Left ventricle myocardium inferior (tissue), 1 donor: ENCODE data around the gene TRUB2. TPM values are rescaled to one million over a fixed set of nuclear protein-coding genes. Genes with fewer than 3 reads are reported as not detected.

Source experiments
- DNase-seq: peaks from one replicate; pipeline ENCODE4 v3.0.0-alpha.2; 2020
- H3K27ac ChIP-seq: fragments of 200-600 bp; replicated peaks from 2 replicates; pipeline ENCODE4 v1.8.0; 2021
- H3K27me3 ChIP-seq: fragments of 200-600 bp; 2 replicates; pipeline ENCODE4 v1.8.0; 2021; ENCODE audit warnings: low read depth
- H3K36me3 ChIP-seq: fragments of 200-600 bp; 2 replicates; pipeline ENCODE4 v1.8.0; 2021
- H3K4me1 ChIP-seq: fragments of 200-600 bp; 2 replicates; pipeline ENCODE4 v1.8.0; 2021
- H3K4me3 ChIP-seq: fragments of 200-600 bp; 2 replicates; pipeline ENCODE4 v1.8.0; 2021; ENCODE audit warnings: mild to moderate bottlenecking, moderate library complexity
- H3K9me3 ChIP-seq: fragments of 200-600 bp; replicated peaks from 2 replicates; pipeline ENCODE4 v1.8.0; 2021
- CTCF ChIP-seq: fragments of 200-600 bp; IDR thresholded peaks from 2 replicates; pipeline ENCODE4 v1.8.0; 2021; ENCODE audit warnings: antibody characterized with exemption, mild to moderate bottlenecking, borderline replicate concordance
- intact Hi-C: fragments of 100-400 bp; cut with micrococcal nuclease; formaldehyde crosslinking; loops from one replicate; pipeline ENCODE4 v1.11.0; 2022
- total RNA-seq: library from RNA; stranded (reverse); fragmentation: NEBNext Ultra II Directional; extraction: Animal tissue kit (Norgen Biotek cat#: 25700); gene quantifications from one replicate; pipeline ENCODE4 v1.2.1, GENCODE V29; 2021
- donor health status: DM: no; HTN: yes; CAD: no; lungs with severe emphysema.

TRUB2 gene
- total RNA-seq, 1 donor from 2014 or later: 43.7 TPM

DNA sequence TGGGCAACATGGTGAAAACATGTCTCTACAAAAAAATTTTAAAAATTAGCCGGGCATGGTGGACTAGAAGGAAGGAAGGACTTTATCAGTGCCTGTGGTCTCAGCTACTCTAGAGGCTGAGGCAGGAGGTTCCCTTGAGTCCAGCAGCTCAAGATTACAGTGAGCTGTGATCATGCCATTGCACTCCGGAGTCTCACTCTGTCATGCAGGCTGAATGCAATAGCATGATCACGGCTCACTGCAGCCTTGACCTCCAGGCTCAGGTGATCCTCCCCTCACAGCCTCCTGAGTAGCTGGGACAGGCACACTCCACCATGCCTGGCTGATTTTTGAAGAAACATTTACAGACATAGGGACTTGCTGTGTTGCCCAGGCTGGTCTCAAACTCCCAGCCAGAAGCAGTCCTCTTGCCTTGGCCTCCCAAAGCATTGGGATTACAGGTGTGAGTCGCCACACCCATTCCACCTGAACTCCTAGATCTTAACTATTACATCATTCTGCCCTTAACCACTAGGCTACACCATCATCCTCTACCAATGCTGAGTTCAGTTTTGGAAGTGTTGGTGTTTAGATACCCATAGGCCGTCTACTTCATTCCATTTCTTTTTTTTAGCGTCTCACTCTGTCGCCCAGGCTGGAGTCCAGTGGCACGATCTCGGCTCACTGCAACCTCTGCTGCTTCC lies 46.9 kb upstream of the TRUB2 start:
- intact Hi-C loops: no loop called here
- Histone ChIP-seq H3K27ac (no peak overlapping the region), H3K27me3 (no peaks in the 10 kb centered on the region), H3K4me1 (peaks cover 46% of the 10 kb centered on the region), H3K4me3 (no peak overlapping the region), H3K9me3 (no peaks in the 10 kb centered on the region), H3K36me3 (no peaks in the 10 kb centered on the region)
- no peak for DNase-seq
- TF ChIP-seq CTCF: no peak

- Histone ChIP-seq H3K27me3 (no peaks in the 10 kb centered on the region), H3K4me1 (peaks cover 33% of the 10 kb centered on the region), H3K4me3 (peak overlapping the region; percentile 58), H3K36me3 (no peaks in the 10 kb centered on the region), H3K27ac (peak overlapping the region; percentile 82), H3K9me3 (no peaks in the 10 kb centered on the region)
- no peak for TF ChIP-seq CTCF
- no peak for DNase-seq
- intact Hi-C loops: no loop called here
These were observed 43.3 kb upstream of the TRUB2 start for GRCh38 chr9:128365525-128365924.

DNA sequence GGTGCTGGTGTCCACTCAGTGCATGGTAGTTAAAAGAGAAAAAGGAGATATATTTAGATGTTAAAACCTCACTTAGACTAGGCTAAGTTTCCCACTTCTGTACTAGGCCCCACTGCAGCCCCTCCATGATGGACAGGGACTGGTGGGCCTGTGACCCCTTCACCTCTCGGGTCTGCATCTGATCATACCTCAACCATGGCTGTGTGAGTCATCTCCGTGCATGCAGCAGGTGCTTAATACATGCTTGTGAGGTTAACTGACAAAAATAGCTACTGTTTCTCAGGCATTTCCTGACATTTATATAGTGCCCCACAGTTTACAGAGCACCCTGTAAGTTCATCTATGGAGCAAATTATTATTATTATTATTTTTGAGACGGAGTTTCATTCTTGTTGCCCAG lies 40.5 kb upstream of the TRUB2 start:
- Histone ChIP-seq H3K36me3 (no peaks in the 10 kb centered on the region), H3K4me3 (no peak overlapping the region), H3K27ac (peak overlapping the region; percentile 86), H3K4me1 (peaks cover 28% of the 10 kb centered on the region), H3K27me3 (no peaks in the 10 kb centered on the region), H3K9me3 (no peaks in the 10 kb centered on the region)
- intact Hi-C loops: loop anchor here (5.0 kb wide), 1 partner anchor 40 kb away; no protein-coding TSS in a partner anchor
- TF ChIP-seq CTCF: no peak
- no peak for DNase-seq

- Histone ChIP-seq H3K4me1 (peaks cover 31% of the 10 kb centered on the region), H3K9me3 (no peaks in the 10 kb centered on the region), H3K4me3 (peak overlapping the region; percentile 68), H3K27me3 (no peaks in the 10 kb centered on the region), H3K36me3 (peaks cover 4% of the 10 kb centered on the region), H3K27ac (peak overlapping the region; percentile 86)
- intact Hi-C loops: loop anchor here (5.0 kb wide), 1 partner anchor 40 kb away; no protein-coding TSS in a partner anchor
- peak; percentile 96 for TF ChIP-seq CTCF
- DNase-seq: peak; percentile 79
These were observed 39.9 kb upstream of the TRUB2 start for GRCh38 chr9:128361986-128362646.

DNA sequence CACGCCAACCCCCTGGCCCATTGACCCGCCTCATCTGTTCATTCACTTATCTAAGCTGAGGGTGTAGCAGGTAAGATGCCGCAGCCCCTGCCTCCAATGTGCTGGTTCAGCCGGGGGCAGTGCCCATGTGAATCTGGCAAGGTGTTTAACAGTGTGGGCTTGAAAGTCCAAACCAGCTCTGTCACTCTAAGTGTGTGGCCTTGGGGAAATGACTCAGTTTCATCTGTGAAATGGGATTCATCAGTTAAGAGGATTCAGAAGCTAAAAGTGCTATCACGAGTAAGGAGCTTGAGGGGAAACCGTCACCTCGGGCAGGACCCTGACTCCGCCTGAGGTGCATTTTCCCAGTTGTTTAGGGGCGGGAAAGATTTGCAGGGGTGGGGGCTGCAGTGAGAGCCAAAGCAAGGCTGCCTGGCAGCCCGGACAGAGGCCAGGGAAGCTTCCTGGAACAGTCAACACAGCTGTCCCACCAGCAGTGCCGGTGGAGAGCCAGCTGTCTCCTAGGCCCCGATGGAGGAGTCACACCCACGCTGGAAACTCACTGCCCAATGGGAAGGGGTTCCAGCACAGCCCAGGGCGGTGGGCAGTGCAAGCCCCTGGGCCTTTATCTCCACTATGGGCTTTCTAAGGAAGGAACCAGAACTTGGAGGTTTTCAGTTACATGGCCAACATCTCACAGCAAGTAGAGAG lies 39.2 kb upstream of the TRUB2 start:
- Histone ChIP-seq H3K9me3 (no peaks in the 10 kb centered on the region), H3K36me3 (peaks cover 7% of the 10 kb centered on the region), H3K27me3 (no peaks in the 10 kb centered on the region), H3K4me3 (peak overlapping the region; percentile 68), H3K4me1 (peaks cover 31% of the 10 kb centered on the region), H3K27ac (peak overlapping the region; percentile 86)
- intact Hi-C loops: loop anchor here (5.0 kb wide), 1 partner anchor 41 kb away; no protein-coding TSS in a partner anchor
- no peak for DNase-seq
- no peak for TF ChIP-seq CTCF
